Keratinocyte (primary cell): ENCODE measurements around the gene GCM1. TPM values are rescaled to one million over a fixed set of nuclear protein-coding genes. Genes with fewer than 3 reads are reported as not detected.

Experiments
- DNase-seq: peaks from one replicate; pipeline ENCODE4 v3.0.0-alpha.2; 2011; ENCODE audit warnings: low read depth, missing footprints, low spot score
- FAIRE-seq: peaks from 2 replicates; lab custom pipeline; 2011; peaks lifted over from hg19 to GRCh38; lab: Jason Lieb, UNC
- H2AFZ ChIP-seq: 2 replicates; pipeline ENCODE4 v1.6.0; 2012; ENCODE audit warnings: low read length, control low read depth, inconsistent platforms; ENCODE audit not compliant: control insufficient read depth
- H3K27ac ChIP-seq: 2 replicates; pipeline ENCODE4 v1.5.1; 2011; ENCODE audit warnings: low read length; ENCODE audit not compliant: control insufficient read depth, insufficient read depth
- H3K27me3 ChIP-seq: 3 replicates; pipeline ENCODE4 v1.6.0; 2011; ENCODE audit warnings: low read length; ENCODE audit not compliant: control insufficient read depth, insufficient read depth; ENCODE audit errors: extremely low read depth
- H3K36me3 ChIP-seq, 2 experiments: 2 replicates in 1 of 2; 3 replicates in 1 of 2; pipeline ENCODE4 v1.5.1; 2011; ENCODE audit warnings: low read length in 2 of 2, mild to moderate bottlenecking in 1 of 2; ENCODE audit not compliant: control insufficient read depth in 2 of 2, insufficient read depth in 2 of 2; ENCODE audit errors: extremely low read depth in 1 of 2
- H3K4me1 ChIP-seq: 3 replicates; pipeline ENCODE4 v1.5.1; 2011; ENCODE audit warnings: low read length; ENCODE audit not compliant: control insufficient read depth, insufficient read depth; ENCODE audit errors: extremely low read depth
- H3K4me2 ChIP-seq: 3 replicates; pipeline ENCODE4 v1.6.0; 2011; ENCODE audit warnings: low read depth, low read length; ENCODE audit not compliant: control insufficient read depth, insufficient read depth; ENCODE audit errors: extremely low read depth
- H3K4me3 ChIP-seq, 3 experiments: fragments of 200-600 bp in 1 of 3; sonication (generic) in 1 of 3; 2 replicates in 2 of 3; 3 replicates in 1 of 3; pipeline ENCODE4 v1.5.1; 2011 to 2016; ENCODE audit warnings: low read length in 3 of 3, mild to moderate bottlenecking in 3 of 3, control low read depth in 2 of 3, inconsistent platforms in 1 of 3, low read depth in 1 of 3, mixed read lengths in 1 of 3, mixed run types in 1 of 3, moderate library complexity in 1 of 3; ENCODE audit not compliant: control insufficient read depth in 2 of 3, insufficient read depth in 2 of 3; ENCODE audit errors: extremely low read depth in 1 of 3
- H3K79me2 ChIP-seq: 2 replicates; pipeline ENCODE4 v1.6.0; 2012; ENCODE audit warnings: low read length; ENCODE audit not compliant: control insufficient read depth, insufficient read depth
- H3K9ac ChIP-seq: 3 replicates; pipeline ENCODE4 v1.6.0; 2011; ENCODE audit warnings: low read length; ENCODE audit not compliant: control insufficient read depth, insufficient read depth; ENCODE audit errors: extremely low read depth
- H3K9me1 ChIP-seq: 3 replicates; pipeline ENCODE4 v1.6.0; 2011; ENCODE audit warnings: low read length; ENCODE audit not compliant: control insufficient read depth, insufficient read depth; ENCODE audit errors: extremely low read depth
- H3K9me3 ChIP-seq: 2 replicates; pipeline ENCODE4 v1.5.1; 2012; ENCODE audit warnings: low read depth, low read length; ENCODE audit not compliant: control insufficient read depth
- H4K20me1 ChIP-seq: 3 replicates; pipeline ENCODE4 v1.6.0; 2011; ENCODE audit warnings: low read length; ENCODE audit not compliant: control insufficient read depth, insufficient read depth; ENCODE audit errors: extremely low read depth
- CTCF ChIP-seq, 3 experiments: IDR thresholded peaks in 1 of 3; conservative IDR thresholded peaks in 1 of 3; optimal IDR thresholded peaks in 1 of 3; 2 replicates in 2 of 3; 3 replicates in 1 of 3; pipeline versions ENCODE3 to v1.5.1; 2011; ENCODE audit warnings: low read length in 3 of 3, mild to moderate bottlenecking in 3 of 3, moderate library complexity in 2 of 3, control low read depth in 1 of 3, inconsistent platforms in 1 of 3; ENCODE audit not compliant: insufficient read depth in 2 of 3; ENCODE audit errors: extremely low read depth in 1 of 3
- EZH2 ChIP-seq: IDR thresholded peaks from one replicate; pipeline ENCODE4 v1.6.1; 2012; ENCODE audit warnings: inconsistent platforms, mild to moderate bottlenecking, low read length, moderate library complexity
- dilution Hi-C: fragments of 300-500 bp; cut with MboI; formaldehyde crosslinking; loops from one replicate; pipeline ENCODE4 v1.7.0; 2020; ENCODE audit warnings: low sequenced_read_pairs; ENCODE audit not compliant: extremely low pct_ligation_motif_present
- polyA plus RNA-seq, 5 experiments: library from polyadenylated mRNA; depleted of rRNA in 3 of 5; stranded (reverse) in 3 of 5; stranded (forward) in 1 of 5; unstranded in 1 of 5; fragments of >200 nt; gene quantifications; 1 replicate in 1 of 5; 2 replicates in 3 of 5; 3 replicates in 1 of 5; pipeline versions ENCODE4 v1.2.1 to v1.2.3, GENCODE V29; 2011 to 2012; ENCODE audit warnings: missing spikeins in 2 of 5, low read depth in 1 of 5, low replicate concordance in 1 of 5

The GCM1 gene
- polyA plus RNA-seq, 1 donor (not counting 4 experiments of a cell fraction or from before 2014, with no cell fraction given), result not detected

- Histone ChIP-seq H3K9me3 (no peaks in the 10 kb centered on the region), H3K27me3 (no peaks in the 10 kb centered on the region), H3K9me1 (no peaks in the 10 kb centered on the region), H3K9ac (no peak overlapping the region), H3K27ac (no peak overlapping the region), H3K79me2 (no peaks in the 10 kb centered on the region), H3K4me1 (peaks cover 36% of the 10 kb centered on the region), H4K20me1 (no peaks in the 10 kb centered on the region), H2AFZ (no peak overlapping the region), H3K4me3 (no peak overlapping the region), H3K4me2 (no peak overlapping the region), H3K36me3 (no peaks in the 10 kb centered on the region)
- no peak for TF ChIP-seq EZH2
- TF ChIP-seq CTCF (optimal IDR thresholded peaks at IDR 0.05 in 1 of 3, IDR thresholded peaks at IDR 0.05 in 1 of 3, conservative IDR thresholded peaks at IDR 0.05 in 1 of 3; ENCODE audit: extremely low read depth in 1 of 3, insufficient read depth in 2 of 3, low read length in 3 of 3), result no peak
- dilution Hi-C loops, result no loop called here
- no peak for FAIRE-seq
- DNase-seq, result no peak
Observed at GRCh38 chr6:53115113-53115512, 33.5 kb downstream of the GCM1 start.

- FAIRE-seq (no peak), DNase-seq (no peak)
- no peaks in the 10 kb centered on the region for H3K9me3 ChIP-seq
- H3K79me2 ChIP-seq, result no peaks in the 10 kb centered on the region
- H3K9me1 ChIP-seq, result no peaks in the 10 kb centered on the region
- H3K4me3 ChIP-seq, result no peak overlapping the region
- H3K27ac ChIP-seq, result no peak overlapping the region
- no peak overlapping the region for H3K4me2 ChIP-seq
- no peak overlapping the region for H3K9ac ChIP-seq
- no peak overlapping the region for H2AFZ ChIP-seq
- TF ChIP-seq CTCF (optimal IDR thresholded peaks at IDR 0.05 in 1 of 3, IDR thresholded peaks at IDR 0.05 in 1 of 3, conservative IDR thresholded peaks at IDR 0.05 in 1 of 3; ENCODE audit: extremely low read depth in 1 of 3, insufficient read depth in 2 of 3, low read length in 3 of 3) (no peak), EZH2 (no peak)
- H3K27me3 ChIP-seq, result no peaks in the 10 kb centered on the region
- no peaks in the 10 kb centered on the region for H3K36me3 ChIP-seq
- dilution Hi-C loops, result no loop called here
- H3K4me1 ChIP-seq, result peaks cover 26% of the 10 kb centered on the region
- H4K20me1 ChIP-seq, result no peaks in the 10 kb centered on the region
Observed at GRCh38 chr6:53113742-53114141, 34.9 kb downstream of the GCM1 start.
